SU-DHL-6 (cell line): ENCODE measurements around the gene IFI6.

Experiments used
- CTCF ChIP-seq: fragments of 200-600 bp; sonication (generic); IDR thresholded peaks from one replicate; pipeline ENCODE4 v1.5.1; 2017; ENCODE audit warnings: antibody characterized with exemption, mild to moderate bottlenecking, low read length, moderate library complexity; ENCODE audit not compliant: insufficient read depth, poor library complexity, severe bottlenecking
- EZH2phosphoT487 ChIP-seq: fragments of 200-600 bp; sonication (generic), shearing (Covaris generic); conservative IDR thresholded peaks from 2 replicates; pipeline ENCODE4 v1.6.1; 2018; ENCODE audit warnings: mild to moderate bottlenecking, antibody characterized with exemption, low read length, moderate library complexity, mixed read lengths

GRCh38 chr1:27713139-27713725, 41.2 kb upstream of the IFI6 start:
- TF ChIP-seq CTCF (no peak), EZH2phosphoT487 (no peak)
